ENCODE results near the gene COL4A4.

- no peak for TF ChIP-seq CTCF (conservative IDR thresholded peaks at IDR 0.05; ENCODE audit: low read depth, low read length)
- TF ChIP-seq EZH2 (IDR thresholded peaks at IDR 0.05; ENCODE audit: low read length, unreplicated experiment), result no peak
- no peak for TF ChIP-seq EZH2phosphoT487 (IDR thresholded peaks at IDR 0.05; ENCODE audit: borderline replicate concordance, low read length)
These were observed 182.1 kb downstream of the COL4A4 start for GRCh38 chr2:226981791-226982326.

All from PC-3 (cell line).